Retinal pigment epithelial cell (primary cell): ENCODE results near the gene HDAC1.

Experiments used
- DNase-seq: peaks from one replicate; pipeline ENCODE4 v3.0.0-alpha.2; 2010; ENCODE audit warnings: low read depth
- H3K4me3 ChIP-seq: 2 replicates; pipeline ENCODE4 v1.5.1; 2011; ENCODE audit warnings: mild to moderate bottlenecking, low read length, control low read depth, moderate library complexity
- TF ChIP-seq, protein P1 (sequence below): conservative IDR thresholded peaks from 2 replicates; pipeline ENCODE4 v1.5.1; 2011; ENCODE audit warnings: low read depth, low read length, control low read depth, inconsistent platforms

HDAC1 gene

DNA sequence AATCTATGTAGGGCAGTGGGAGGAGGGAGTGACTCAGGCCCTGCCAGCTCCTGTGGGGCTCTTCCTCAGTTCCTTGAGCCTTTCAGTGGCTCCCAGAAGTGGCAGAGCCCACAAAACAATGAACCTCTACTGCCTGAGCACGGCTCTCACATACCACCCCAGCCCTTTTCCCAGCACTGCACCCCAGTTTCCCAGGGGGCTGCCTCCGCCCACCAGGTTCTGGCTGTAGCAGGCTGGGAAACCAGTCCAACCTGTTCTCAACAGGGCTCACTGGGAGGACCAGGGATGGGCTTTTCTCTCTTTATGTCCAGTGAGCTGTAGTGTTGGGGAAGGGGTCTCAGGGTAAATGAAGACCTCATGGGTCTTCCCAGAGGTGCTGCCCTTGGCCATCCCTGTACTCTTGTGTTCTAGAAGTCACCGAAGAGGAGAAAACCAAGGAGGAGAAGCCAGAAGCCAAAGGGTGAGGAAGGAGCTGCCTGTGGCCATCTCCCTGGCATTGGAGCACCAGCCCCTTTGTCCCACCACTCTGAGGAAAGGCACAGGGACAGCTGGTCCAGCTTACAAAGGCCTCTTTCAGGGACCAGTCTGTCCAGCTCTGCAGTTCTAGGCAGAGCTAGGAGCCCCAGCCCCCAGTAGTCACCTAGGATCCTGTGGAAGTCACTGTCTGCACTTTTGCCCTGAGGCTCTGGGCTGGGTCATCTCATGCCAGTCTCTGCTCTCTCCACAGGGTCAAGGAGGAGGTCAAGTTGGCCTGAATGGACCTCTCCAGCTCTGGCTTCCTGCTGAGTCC, 40.6 kb downstream of the HDAC1 start:
- DNase-seq = no peak
- TF ChIP-seq, protein P1, sequence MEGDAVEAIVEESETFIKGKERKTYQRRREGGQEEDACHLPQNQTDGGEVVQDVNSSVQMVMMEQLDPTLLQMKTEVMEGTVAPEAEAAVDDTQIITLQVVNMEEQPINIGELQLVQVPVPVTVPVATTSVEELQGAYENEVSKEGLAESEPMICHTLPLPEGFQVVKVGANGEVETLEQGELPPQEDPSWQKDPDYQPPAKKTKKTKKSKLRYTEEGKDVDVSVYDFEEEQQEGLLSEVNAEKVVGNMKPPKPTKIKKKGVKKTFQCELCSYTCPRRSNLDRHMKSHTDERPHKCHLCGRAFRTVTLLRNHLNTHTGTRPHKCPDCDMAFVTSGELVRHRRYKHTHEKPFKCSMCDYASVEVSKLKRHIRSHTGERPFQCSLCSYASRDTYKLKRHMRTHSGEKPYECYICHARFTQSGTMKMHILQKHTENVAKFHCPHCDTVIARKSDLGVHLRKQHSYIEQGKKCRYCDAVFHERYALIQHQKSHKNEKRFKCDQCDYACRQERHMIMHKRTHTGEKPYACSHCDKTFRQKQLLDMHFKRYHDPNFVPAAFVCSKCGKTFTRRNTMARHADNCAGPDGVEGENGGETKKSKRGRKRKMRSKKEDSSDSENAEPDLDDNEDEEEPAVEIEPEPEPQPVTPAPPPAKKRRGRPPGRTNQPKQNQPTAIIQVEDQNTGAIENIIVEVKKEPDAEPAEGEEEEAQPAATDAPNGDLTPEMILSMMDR = no peak

DNA sequence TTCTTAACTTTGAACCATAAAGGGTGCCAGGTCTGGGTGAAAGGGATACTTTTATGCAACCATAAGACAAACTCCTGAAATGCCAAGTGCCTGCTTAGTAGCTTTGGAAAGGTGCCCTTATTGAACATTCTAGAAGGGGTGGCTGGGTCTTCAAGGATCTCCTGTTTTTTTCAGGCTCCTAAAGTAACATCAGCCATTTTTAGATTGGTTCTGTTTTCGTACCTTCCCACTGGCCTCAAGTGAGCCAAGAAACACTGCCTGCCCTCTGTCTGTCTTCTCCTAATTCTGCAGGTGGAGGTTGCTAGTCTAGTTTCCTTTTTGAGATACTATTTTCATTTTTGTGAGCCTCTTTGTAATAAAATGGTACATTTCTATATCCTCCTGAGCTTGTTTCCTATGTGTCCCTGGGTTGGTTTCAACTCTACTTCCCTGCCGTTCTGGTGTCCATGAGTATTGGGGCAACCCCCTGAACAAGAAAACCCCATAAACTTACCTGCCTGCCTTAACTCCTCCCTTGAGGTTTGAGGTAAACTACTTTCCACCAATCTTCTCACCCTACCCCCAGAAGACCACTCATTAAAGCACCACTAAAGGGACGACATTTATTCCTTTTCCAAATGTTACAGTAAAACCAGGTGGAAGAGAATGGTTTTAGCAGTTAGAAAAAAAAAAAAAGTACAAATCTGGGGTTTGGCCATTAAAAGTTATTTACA, 41.5 kb downstream of the HDAC1 start:
- DNase-seq = no peak
- peak overlapping the region; percentile 84 for H3K4me3 ChIP-seq
- TF ChIP-seq, protein P1 = no peak

More for the DNA sequence above, 40.6 kb downstream of the HDAC1 start:
- H3K4me3 ChIP-seq = no peak overlapping the region

DNA sequence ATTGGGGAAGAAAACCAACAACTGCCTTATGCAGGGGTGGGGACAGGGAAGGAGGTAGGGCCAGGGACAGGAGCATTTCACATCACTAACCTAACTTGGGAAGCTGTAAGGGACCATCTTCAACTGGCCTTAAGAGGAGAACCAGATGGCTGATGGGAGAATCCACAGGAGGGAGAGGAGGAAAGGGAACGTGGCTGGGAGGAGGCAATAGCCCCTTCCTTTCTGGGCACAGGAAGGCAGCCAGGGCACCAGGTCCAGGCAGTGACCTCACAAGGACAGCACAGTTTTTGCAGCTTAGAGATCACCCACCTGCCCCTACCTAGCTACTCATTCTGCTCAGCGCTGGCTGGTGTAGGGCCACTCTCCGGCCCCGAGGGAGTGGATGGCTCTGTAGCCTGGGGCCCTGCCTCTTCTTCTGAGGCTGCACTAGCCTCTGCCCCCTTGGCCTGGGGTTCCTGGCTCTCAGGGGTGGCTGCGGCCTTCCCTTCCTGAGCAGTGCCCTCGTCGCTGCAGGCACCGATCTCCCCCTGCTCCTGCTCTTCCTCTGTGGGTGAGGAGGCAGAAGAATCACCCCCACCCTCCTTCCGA, 42.5 kb downstream of the HDAC1 start:
- DNase-seq = no peak
- TF ChIP-seq, protein P1 = no peak
- peak overlapping the region; percentile 84 for H3K4me3 ChIP-seq

DNA sequence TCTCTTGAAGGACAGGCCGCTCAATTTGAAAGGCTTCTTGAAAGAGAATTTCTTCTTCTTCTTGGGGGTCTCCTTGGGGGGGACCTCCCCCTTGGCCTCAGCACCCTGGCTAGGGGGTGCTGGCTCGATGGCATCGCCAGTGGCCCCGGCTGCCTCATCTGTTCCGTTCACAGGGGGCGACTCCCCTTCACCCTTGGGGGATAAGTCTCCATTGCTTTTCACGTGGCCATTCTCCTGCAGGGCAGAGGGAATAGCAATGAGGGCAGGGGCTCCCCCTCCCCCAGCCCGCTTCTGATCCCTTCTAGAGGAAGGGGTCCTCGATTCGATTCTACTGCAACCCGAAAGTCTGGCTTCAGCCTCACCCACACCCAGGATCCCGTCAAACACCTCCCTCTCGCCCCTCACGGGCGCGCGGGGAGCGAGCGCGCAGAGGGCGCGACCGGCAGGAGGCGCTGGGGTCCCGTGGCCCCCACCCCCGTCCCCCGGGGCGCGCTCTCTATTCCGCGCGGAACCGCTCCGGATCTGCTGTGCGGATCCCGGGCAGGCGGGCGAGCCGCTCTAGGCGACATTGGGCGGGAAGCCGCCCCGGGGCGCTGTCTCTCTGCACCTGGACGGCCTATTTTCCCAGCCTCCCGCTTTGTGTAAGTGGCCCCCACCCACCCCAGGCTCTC, 43.1 kb downstream of the HDAC1 start:
- H3K4me3 ChIP-seq = peak overlapping the region; percentile 84
- no peak for DNase-seq
- TF ChIP-seq, protein P1 = peak; percentile 67

DNA sequence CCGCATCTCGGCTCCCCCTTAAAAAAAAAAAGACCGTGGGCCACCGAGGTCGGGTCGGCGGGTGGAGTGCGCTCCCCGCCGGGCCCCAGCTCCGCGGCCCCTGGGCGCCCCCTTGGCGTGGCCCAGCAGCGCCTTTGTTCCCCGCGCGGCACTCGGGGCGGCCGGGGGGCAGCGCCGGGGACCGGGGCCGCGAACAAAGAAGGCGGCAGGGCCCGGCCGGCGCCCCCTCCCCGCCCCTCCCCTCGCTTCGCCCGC, 43.6 kb downstream of the HDAC1 start:
- H3K4me3 ChIP-seq = peak overlapping the region; percentile 84
- DNase-seq = no peak
- TF ChIP-seq, protein P1 = no peak

DNA sequence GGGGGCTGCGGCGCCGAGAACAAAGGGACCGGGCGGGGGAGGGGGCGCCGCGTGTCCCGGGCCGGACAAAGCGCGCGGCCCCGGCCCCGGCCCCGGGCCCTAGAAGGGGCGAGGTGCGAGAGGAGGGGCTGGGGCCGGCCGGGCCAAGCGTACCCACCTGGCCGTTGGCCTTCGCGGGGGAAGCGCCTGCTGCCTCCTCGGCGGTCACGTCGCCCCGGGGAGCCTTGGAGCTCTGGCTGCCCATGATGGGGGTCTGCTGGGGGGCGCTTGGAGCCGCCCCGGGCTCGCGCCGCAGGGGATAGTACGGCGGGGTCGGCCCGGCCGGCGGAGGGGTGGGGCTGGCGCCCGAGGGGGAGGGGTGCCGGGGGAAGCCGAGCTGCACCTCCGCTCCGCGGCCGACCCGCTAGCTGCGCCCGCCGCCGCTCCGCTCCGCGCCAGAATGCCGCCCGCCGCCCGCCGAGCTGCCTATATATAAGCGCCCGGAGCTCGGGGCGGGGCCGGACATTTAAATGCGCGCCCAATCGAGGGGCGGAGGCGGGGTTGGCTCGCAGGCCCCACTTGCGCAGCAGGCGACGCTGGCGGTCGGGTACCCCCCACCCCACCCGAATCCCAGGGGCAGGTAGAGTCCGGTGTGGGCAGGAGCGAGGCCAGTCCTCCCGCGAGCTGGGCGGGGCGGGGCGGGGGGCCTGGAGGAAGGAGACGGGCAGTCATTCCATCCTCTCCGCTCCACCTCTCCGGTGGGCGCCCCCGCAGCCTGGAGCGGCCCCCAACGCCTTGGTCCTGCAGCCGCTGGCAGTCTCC, 44.1 kb downstream of the HDAC1 start, which contains the start of gene MARCKSL1:
Gene MARCKSL1, minus strand, starts transcription at position 444 of the 801 bp plus-strand sequence. Its CDS starts 200 bp downstream, at position 244.
- peak within 1 kb of the TSS; percentile 84 for H3K4me3 ChIP-seq
- TF ChIP-seq, protein P1 = no peak
- DNase-seq = no peak
